K562 (cell line): ENCODE data around the gene IGFALS. TPM values are rescaled to one million over a fixed set of nuclear protein-coding genes. Genes with fewer than 3 reads are reported as not detected.

Experiments used
- ATAC-seq: fragments of 200-7000 bp; cut with Tn5 transposase; 3 replicates; pipeline ENCODE4 v1.9.1; 2020; ENCODE audit warnings: moderate library complexity
- BruUV-seq: library from RNA; stranded (reverse); fragments of 400-500 nt; replicated peaks from 2 replicates; lab custom pipeline; 2021; lab: Mats Ljungman, UMichigan
- CTCF ChIA-PET: fragments of 300-600 bp; formaldehyde crosslinking; extraction: SDS; loops from one replicate; lab custom pipeline; 2021; ENCODE audit warnings: low intra/inter-chr PET ratio; lab: Yijun Ruan, JAX
- POLR2A ChIA-PET: fragments of 300-600, 350-650 bp; sonication (Branson Sonifier 250); formaldehyde crosslinking; extraction: SDS; loops from one replicate; lab custom pipeline; 2021; ENCODE audit warnings: antibody characterized with exemption, inconsistent platforms; lab: Yijun Ruan, JAX
- DNase-seq, 4 experiments: peaks; one replicate each; pipeline versions ENCODE4 v3.0.0 to v3.0.0-alpha.2; 2011 to 2018; ENCODE audit warnings: low spot score in 3 of 4, mixed read lengths in 3 of 4; ENCODE audit errors: extremely low read depth in 1 of 4
- FAIRE-seq: peaks from 2 replicates; lab custom pipeline; 2011; peaks lifted over from hg19 to GRCh38; lab: Jason Lieb, UNC
- H2AFZ ChIP-seq: 2 replicates; pipeline ENCODE4 v1.6.0; 2011; ENCODE audit warnings: low read depth, low read length, control low read depth, inconsistent platforms
- H3K27ac ChIP-seq: fragments of 200-600 bp; 3 replicates; pipeline ENCODE4 v1.8.0; 2011; ENCODE audit warnings: low read depth, mild to moderate bottlenecking, control low read depth, inconsistent platforms, low read length, moderate library complexity, mixed read lengths; ENCODE audit errors: extremely low read depth
- H3K27me3 ChIP-seq, 2 experiments: fragments of 300-600 bp in 1 of 2; 2 replicates in 1 of 2; 3 replicates in 1 of 2; pipeline versions ENCODE4 v1.6.0 to v1.8.0; 2011; ENCODE audit warnings: inconsistent platforms in 2 of 2, low read length in 2 of 2, mild to moderate bottlenecking in 1 of 2, mixed read lengths in 1 of 2, moderate library complexity in 1 of 2; ENCODE audit not compliant: control insufficient read depth in 2 of 2, insufficient read depth in 2 of 2
- H3K36me3 ChIP-seq: fragments of 300-600 bp; 3 replicates; pipeline ENCODE4 v1.8.0; 2011; ENCODE audit warnings: mild to moderate bottlenecking, low read length, inconsistent platforms; ENCODE audit not compliant: control insufficient read depth, insufficient read depth
- H3K4me1 ChIP-seq, 2 experiments: fragments of 200-600 bp in 1 of 2; replicated peaks in 1 of 2; 2 replicates in 1 of 2; 3 replicates in 1 of 2; pipeline versions ENCODE4 v1.5.1 to v1.8.0; 2011; ENCODE audit warnings: inconsistent platforms in 2 of 2, low read length in 2 of 2, mild to moderate bottlenecking in 1 of 2, mixed read lengths in 1 of 2, moderate library complexity in 1 of 2; ENCODE audit not compliant: control insufficient read depth in 2 of 2, insufficient read depth in 2 of 2
- H3K4me2 ChIP-seq: 2 replicates; pipeline ENCODE4 v1.6.1; 2011; ENCODE audit warnings: low read length, control low read depth, inconsistent platforms, mixed read lengths; ENCODE audit not compliant: insufficient read depth
- H3K4me3 ChIP-seq: fragments of 200-600 bp; sonication (generic), shearing (Covaris generic); 2 replicates; pipeline ENCODE4 v1.5.1; 2016; ENCODE audit warnings: control low read depth, inconsistent platforms
- H3K79me2 ChIP-seq: fragments of 200-600 bp; 3 replicates; pipeline ENCODE4 v1.8.0; 2011; ENCODE audit warnings: low read length, inconsistent platforms; ENCODE audit not compliant: control insufficient read depth, insufficient read depth
- H3K9ac ChIP-seq, 2 experiments: 2 replicates each; pipeline versions ENCODE4 v1.6.0 to v1.6.1; 2011; ENCODE audit warnings: low read depth in 2 of 2, low read length in 2 of 2, control low read depth in 1 of 2, inconsistent platforms in 1 of 2, mild to moderate bottlenecking in 1 of 2, mixed read lengths in 1 of 2; ENCODE audit not compliant: insufficient read depth in 1 of 2
- H3K9me1 ChIP-seq: one replicate; pipeline ENCODE4 v1.6.0; 2011; ENCODE audit warnings: inconsistent platforms, mild to moderate bottlenecking, low read length, moderate library complexity; ENCODE audit not compliant: control insufficient read depth, insufficient read depth
- H3K9me3 ChIP-seq: replicated peaks from 2 replicates; pipeline ENCODE4 v1.5.1; 2011; ENCODE audit warnings: low read depth, low read length, inconsistent platforms; ENCODE audit not compliant: control insufficient read depth, insufficient read depth
- H4K20me1 ChIP-seq: replicated peaks from 2 replicates; pipeline ENCODE4 v1.6.1; 2011; ENCODE audit warnings: low read length, inconsistent platforms, mixed read lengths; ENCODE audit not compliant: control insufficient read depth, insufficient read depth
- CCNT2 ChIP-seq: IDR thresholded peaks from 2 replicates; pipeline ENCODE4 v1.6.1; 2011; ENCODE audit warnings: borderline replicate concordance, low read depth, mild to moderate bottlenecking, moderate library complexity, mixed read lengths, low read length; ENCODE audit not compliant: insufficient read length; ENCODE audit errors: extremely low read depth
- CREB1 ChIP-seq, 2 experiments: sonication (generic) in 1 of 2; formaldehyde crosslinking in 1 of 2; IDR thresholded peaks; 2 replicates each; pipeline versions ENCODE4 v1.6.1 to v1.8.0; 2012 to 2022; ENCODE audit warnings: inconsistent platforms in 1 of 2, mild to moderate bottlenecking in 1 of 2, missing genetic modification reagents in 1 of 2, moderate library complexity in 1 of 2
- DACH1 ChIP-seq: fragments of 450-650 bp; IDR thresholded peaks from 2 replicates; pipeline ENCODE4 v1.6.1; 2018; ENCODE audit not compliant: partially characterized antibody
- ELF2 ChIP-seq: fragments of 250-450 bp; sonication (Bioruptor Pico); IDR thresholded peaks from 2 replicates; pipeline ENCODE4 v1.5.0; 2021; ENCODE audit warnings: mild to moderate bottlenecking
- GTF2A2 ChIP-seq: IDR thresholded peaks from 2 replicates; pipeline ENCODE4 v1.6.1; 2016; ENCODE audit warnings: mild to moderate bottlenecking, missing genetic modification characterization, missing compliant biosample characterization
- HMGN3 ChIP-seq: IDR thresholded peaks from 2 replicates; pipeline ENCODE4 v1.6.1; 2011; ENCODE audit warnings: borderline replicate concordance, low read depth, mild to moderate bottlenecking, mixed read lengths, low read length; ENCODE audit not compliant: insufficient read length; ENCODE audit errors: extremely low read depth
- RCOR1 ChIP-seq, 2 experiments: IDR thresholded peaks; 2 replicates each; pipeline ENCODE4 v1.6.1; 2012; ENCODE audit warnings: low read depth in 2 of 2, low read length in 2 of 2, borderline replicate concordance in 1 of 2, improper control_type of control experiment in 1 of 2
- ZBTB49 ChIP-seq: sonication (generic); formaldehyde crosslinking; IDR thresholded peaks from 2 replicates; pipeline ENCODE4 v1.8.0; 2022; ENCODE audit warnings: missing genetic modification reagents, mild to moderate bottlenecking, borderline replicate concordance
- ZNF175 ChIP-seq: fragments of 200-800 bp; sonication (Bioruptor generic); IDR thresholded peaks from 2 replicates; pipeline ENCODE4 v1.6.1; 2016; ENCODE audit warnings: low read depth, mild to moderate bottlenecking, missing genetic modification characterization, missing compliant biosample characterization
- ZNF431 ChIP-seq: sonication (generic); formaldehyde crosslinking; IDR thresholded peaks from 2 replicates; pipeline ENCODE4 v1.8.0; 2022; ENCODE audit warnings: mild to moderate bottlenecking, missing genetic modification reagents
- ZNF592 ChIP-seq: fragments of 450-650 bp; IDR thresholded peaks from 2 replicates; pipeline ENCODE4 v1.6.1; 2017; ENCODE audit warnings: antibody characterized with exemption, mild to moderate bottlenecking
- WGBS: fragments of 100-300 bp; shearing (Covaris generic); methylation state at CpG from one replicate; pipeline ENCODE4 v1.1.6; 2016; ENCODE audit warnings: low coverage, mixed read lengths; ENCODE audit not compliant: insufficient coverage; ENCODE audit errors: missing lambda C conversion rate; 5-methylcytosine and 5-hydroxymethylcytosine counted together
- in situ Hi-C: fragments of 300-500 bp; cut with MboI; formaldehyde crosslinking; loops from 4 replicates; pipeline ENCODE4 v1.15.0; 2018; ENCODE audit warnings: inconsistent platforms, mixed read lengths
- intact Hi-C: fragments of 100-400 bp; cut with micrococcal nuclease; formaldehyde crosslinking; loops from 2 replicates; pipeline ENCODE4 v1.14.2; 2022
- polyA plus RNA-seq, 8 experiments: library from polyadenylated mRNA; depleted of rRNA in 4 of 8; stranded (reverse) in 5 of 8; unstranded in 3 of 8; fragments of >200 nt; fragmentation: Nextera tagmentation in 2 of 8; fragmentation: Illumina TruSeq in 1 of 8; extraction: Ambion mirVana in 2 of 8; extraction: Trizol in 1 of 8; gene quantifications; 2 replicates each; pipeline versions ENCODE4 v1.2.1 to v1.2.3, GENCODE V29; 2011 to 2014; ENCODE audit warnings: inconsistent platforms in 1 of 8, missing spikeins in 1 of 8
- total RNA-seq, 7 experiments: library from RNA; depleted of rRNA in 6 of 7; stranded (reverse); fragments of >200 nt in 6 of 7; fragmentation: Illumina TruSeq in 2 of 7; extraction: Trizol in 2 of 7; gene quantifications; 2 replicates each; pipeline versions ENCODE4 v1.2.1 to v1.2.3, GENCODE V29; 2011 to 2021; ENCODE audit warnings: low replicate concordance in 1 of 7

Gene IGFALS
- total and polyA plus RNA-seq, 9 of the 15 experiments (the other 6 are each of a cell fraction or from before 2014, with no cell fraction given), result not detected

GRCh38 chr16:1812732-1813163 is 19.2 kb upstream of the IGFALS start:
- no TSS peak for BruUV-seq
- TF ChIP-seq ELF2 (CRISPR knock-in tag) (no peak), ZNF592 (0 out of 2 replicates have a peak, but pooled peaks have one; percentile 31), GTF2A2 (tag) (no peak), RCOR1 (IDR thresholded peaks at IDR 0.05; ENCODE audit: borderline replicate concordance in 1 of 2, low read depth in 2 of 2, low read length in 2 of 2) (no peak), ZNF175 (CRISPR knock-in tag) (no peak), DACH1 (peak; percentile 85), CREB1 (IDR thresholded peaks at IDR 0.05) (no peak), CREB1 (CRISPR knock-in tag; IDR thresholded peaks at IDR 0.05) (no peak), ZNF431 (CRISPR knock-in tag) (no peak), HMGN3 (peak; percentile 37), ZBTB49 (CRISPR knock-in tag) (no peak), CCNT2 (no peak)

More at GRCh38 chr16:1812732-1813163, 19.2 kb upstream of the IGFALS start:
- ATAC-seq (peak; percentile 92), FAIRE-seq (peak; percentile 93), DNase-seq (peak; percentile 75 to 82 (median 80))
- no peak overlapping the region for H3K27ac ChIP-seq
- ChIA-PET CTCF (interaction anchor here (0.5 to 1.7 kb wide), 7 partner anchors 39 to 706 kb away, joined by 3 to 27 read pairs (median 4); partner anchors contain the start of genes CASKIN1 and MSRB1), POLR2A (interaction anchor here (0.6 to 1.6 kb wide), 7 partner anchors 8 to 152 kb away, joined by 3 to 8 read pairs (median 3); partner anchors contain the start of genes NUBP2, RPS2 and SPSB3)
- no peak overlapping the region for H3K4me3 ChIP-seq
- 20% methylated on average over 17 of the region's 17 CpGs for WGBS
- H3K9me3 ChIP-seq, result no peaks in the 10 kb centered on the region
- H4K20me1 ChIP-seq, result no peaks in the 10 kb centered on the region; the same call in 1 of the 2 replicates
- no peaks in the 10 kb centered on the region for H3K27me3 ChIP-seq
- no peaks in the 10 kb centered on the region for H3K79me2 ChIP-seq
- intact Hi-C loops (no loop called here), in situ Hi-C loops (no loop called here)
- H3K4me1 ChIP-seq, result peaks cover 0 to 35% of the 10 kb centered on the region in 2 experiments; a peak in 3 of 5 replicates
- H3K9me1 ChIP-seq, result no peaks in the 10 kb centered on the region
- H3K4me2 ChIP-seq, result peak overlapping the region; percentile 2; the same call in 1 of the 2 replicates
- peak overlapping the region; percentile 54 for H2AFZ ChIP-seq
- H3K36me3 ChIP-seq, result peaks cover 7% of the 10 kb centered on the region; the same call in 1 of the 3 replicates
- H3K9ac ChIP-seq, result peak overlapping the region in 1 of 2 experiments; percentile 3; a peak in 1 of 4 replicates
